ENCODE results near the gene RBBP5.

GRCh38 chr1:205042911-205043806, 78.6 kb downstream of the RBBP5 start, which contains the start of gene CNTN2:
- no peak for TF ChIP-seq CTCF (IDR thresholded peaks at IDR 0.05; ENCODE audit: low read length)
- no peak for TF ChIP-seq EZH2 (IDR thresholded peaks at IDR 0.05; ENCODE audit: borderline replicate concordance, low read length)

Measured in OCI-LY1 (cell line).